Measurements from ENCODE around the gene AGO1.
"Not testable (repeated sequence)": the region's sequence is repeated elsewhere in the genome, so short reads cannot be mapped to it uniquely, and the experiment has no call there.

Gene AGO1

DNA sequence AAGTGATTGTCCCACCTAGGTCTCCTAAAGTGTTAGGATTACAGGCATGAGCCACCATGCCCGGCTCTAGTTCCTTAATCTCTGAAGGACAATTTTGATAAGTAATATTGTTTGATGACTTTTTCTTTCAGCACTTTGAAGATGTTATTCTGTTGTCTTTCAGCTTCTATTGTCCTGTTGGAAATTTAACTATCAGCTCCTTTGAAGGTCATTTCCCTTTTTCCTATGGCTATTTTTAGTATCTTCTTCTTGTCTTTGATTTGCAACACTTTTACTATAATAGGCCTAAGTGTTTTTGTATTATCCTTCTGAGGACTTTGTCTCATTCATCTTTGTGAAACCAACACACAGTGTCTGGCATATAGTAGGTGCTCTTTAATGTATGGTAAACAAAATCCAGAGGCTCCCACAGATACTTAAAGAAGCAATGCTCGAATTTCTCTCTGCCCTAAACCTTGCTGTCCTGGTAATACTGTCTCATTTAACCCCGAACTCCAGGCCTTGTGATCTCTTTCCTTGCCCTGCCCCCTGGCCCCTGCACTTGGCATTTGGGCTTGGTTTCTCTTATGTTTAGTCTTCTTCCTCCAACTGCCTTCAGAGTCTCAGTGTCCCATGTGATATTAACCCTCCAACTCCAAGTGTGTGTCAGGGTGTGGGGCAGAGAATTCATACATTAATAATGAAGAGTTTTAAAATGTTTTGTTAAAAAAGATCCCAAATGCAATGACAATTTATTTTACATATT, 19.0 kb upstream of the AGO1 start:
- Histone ChIP-seq H3F3A (ENCODE audit: control insufficient read depth, insufficient read depth) (no peaks in the 10 kb centered on the region), H3K4me3 (ENCODE audit: low read length) (no peak overlapping the region), H3K27me3 (ENCODE audit: control insufficient read depth, low read length) (no peaks in the 10 kb centered on the region), H4K20me1 (ENCODE audit: control insufficient read depth, insufficient read depth, low read depth, low read length) (no peaks in the 10 kb centered on the region), H3K79me2 (ENCODE audit: control insufficient read depth, low read length) (no peaks in the 10 kb centered on the region), H3K4me1 (ENCODE audit: control insufficient read depth, low read length) (peaks cover 8% of the 10 kb centered on the region), H3K9me3 (ENCODE audit: control insufficient read depth, insufficient read depth, low read length) (no peaks in the 10 kb centered on the region), H3K4me2 (ENCODE audit: low read length) (no peak overlapping the region), H3K27ac (ENCODE audit: low read depth, low read length) (no peak overlapping the region), H3K36me3 (ENCODE audit: control insufficient read depth, low read length) (no peaks in the 10 kb centered on the region), H3K9me2 (replicated peaks; ENCODE audit: control insufficient read depth, low read length) (no peaks in the 10 kb centered on the region)
- TF ChIP-seq, protein P1, sequence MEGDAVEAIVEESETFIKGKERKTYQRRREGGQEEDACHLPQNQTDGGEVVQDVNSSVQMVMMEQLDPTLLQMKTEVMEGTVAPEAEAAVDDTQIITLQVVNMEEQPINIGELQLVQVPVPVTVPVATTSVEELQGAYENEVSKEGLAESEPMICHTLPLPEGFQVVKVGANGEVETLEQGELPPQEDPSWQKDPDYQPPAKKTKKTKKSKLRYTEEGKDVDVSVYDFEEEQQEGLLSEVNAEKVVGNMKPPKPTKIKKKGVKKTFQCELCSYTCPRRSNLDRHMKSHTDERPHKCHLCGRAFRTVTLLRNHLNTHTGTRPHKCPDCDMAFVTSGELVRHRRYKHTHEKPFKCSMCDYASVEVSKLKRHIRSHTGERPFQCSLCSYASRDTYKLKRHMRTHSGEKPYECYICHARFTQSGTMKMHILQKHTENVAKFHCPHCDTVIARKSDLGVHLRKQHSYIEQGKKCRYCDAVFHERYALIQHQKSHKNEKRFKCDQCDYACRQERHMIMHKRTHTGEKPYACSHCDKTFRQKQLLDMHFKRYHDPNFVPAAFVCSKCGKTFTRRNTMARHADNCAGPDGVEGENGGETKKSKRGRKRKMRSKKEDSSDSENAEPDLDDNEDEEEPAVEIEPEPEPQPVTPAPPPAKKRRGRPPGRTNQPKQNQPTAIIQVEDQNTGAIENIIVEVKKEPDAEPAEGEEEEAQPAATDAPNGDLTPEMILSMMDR (IDR thresholded peaks at IDR 0.05; ENCODE audit: low read depth, low read length, poor library complexity, severe bottlenecking): no peak
- TF ChIP-seq EZH2phosphoT487 (IDR thresholded peaks at IDR 0.05; ENCODE audit: borderline replicate concordance, low read length): no peak

DNA sequence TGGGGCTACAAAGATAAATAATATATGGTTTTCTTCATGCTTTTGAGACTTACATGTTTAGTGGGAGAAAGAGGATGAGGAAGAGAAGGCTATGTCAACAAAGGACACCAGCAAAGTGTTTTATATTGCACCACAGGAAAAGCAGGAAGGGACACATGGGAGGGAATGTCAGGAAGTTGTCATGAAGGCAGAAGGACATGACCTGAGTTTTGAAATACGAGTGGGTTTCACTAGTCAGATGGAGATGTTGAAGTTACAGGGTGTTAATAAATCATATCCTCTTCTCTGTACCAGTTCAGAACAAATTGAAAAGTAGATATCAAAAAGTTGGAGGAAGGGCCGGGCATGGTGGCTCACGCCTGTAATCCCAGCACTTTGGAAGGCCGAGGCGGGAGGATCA, 18.2 kb upstream of the AGO1 start:
- Histone ChIP-seq H3K4me2 (ENCODE audit: low read length) (no peak overlapping the region), H4K20me1 (ENCODE audit: control insufficient read depth, insufficient read depth, low read depth, low read length) (no peaks in the 10 kb centered on the region), H3K9me3 (ENCODE audit: control insufficient read depth, insufficient read depth, low read length) (no peaks in the 10 kb centered on the region), H3K27ac (ENCODE audit: low read depth, low read length) (no peak overlapping the region), H3F3A (ENCODE audit: control insufficient read depth, insufficient read depth) (no peaks in the 10 kb centered on the region), H3K36me3 (ENCODE audit: control insufficient read depth, low read length) (no peaks in the 10 kb centered on the region), H3K79me2 (ENCODE audit: control insufficient read depth, low read length) (no peaks in the 10 kb centered on the region), H3K4me1 (ENCODE audit: control insufficient read depth, low read length) (peaks cover 8% of the 10 kb centered on the region), H3K9me2 (replicated peaks; ENCODE audit: control insufficient read depth, low read length) (no peaks in the 10 kb centered on the region), H3K27me3 (ENCODE audit: control insufficient read depth, low read length) (no peaks in the 10 kb centered on the region), H3K4me3 (ENCODE audit: low read length) (no peak overlapping the region)
- TF ChIP-seq, protein P1 (IDR thresholded peaks at IDR 0.05; ENCODE audit: low read depth, low read length, poor library complexity, severe bottlenecking): no peak
- TF ChIP-seq EZH2phosphoT487 (IDR thresholded peaks at IDR 0.05; ENCODE audit: borderline replicate concordance, low read length): no peak

DNA sequence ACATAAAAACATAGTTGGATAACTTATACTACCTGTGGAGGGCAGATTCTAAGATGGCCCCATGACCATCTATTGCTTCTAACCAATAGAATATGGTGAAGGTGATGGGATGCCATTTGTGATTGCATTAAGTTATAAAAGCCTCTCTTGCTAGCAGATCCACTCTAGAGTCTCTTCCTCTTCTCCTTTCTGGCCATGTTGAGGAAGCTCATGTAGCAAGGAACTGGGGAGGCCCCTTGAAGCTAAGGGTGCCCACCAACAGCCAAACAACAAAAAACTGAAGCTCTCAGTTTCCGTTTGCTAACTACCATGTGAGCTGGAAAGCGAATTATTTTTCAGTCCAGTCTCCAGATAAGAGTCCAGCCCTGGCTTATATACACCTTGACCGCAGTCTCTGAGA, 16.0 kb upstream of the AGO1 start:
- Histone ChIP-seq H3K4me1 (ENCODE audit: control insufficient read depth, low read length) (peaks cover 8% of the 10 kb centered on the region), H3F3A (ENCODE audit: control insufficient read depth, insufficient read depth) (no peaks in the 10 kb centered on the region), H3K9me2 (replicated peaks; ENCODE audit: control insufficient read depth, low read length) (no peaks in the 10 kb centered on the region), H3K79me2 (ENCODE audit: control insufficient read depth, low read length) (no peaks in the 10 kb centered on the region), H3K4me2 (ENCODE audit: low read length) (no peak overlapping the region), H3K27ac (ENCODE audit: low read depth, low read length) (no peak overlapping the region), H3K36me3 (ENCODE audit: control insufficient read depth, low read length) (no peaks in the 10 kb centered on the region), H4K20me1 (ENCODE audit: control insufficient read depth, insufficient read depth, low read depth, low read length) (no peaks in the 10 kb centered on the region), H3K4me3 (ENCODE audit: low read length) (no peak overlapping the region), H3K27me3 (ENCODE audit: control insufficient read depth, low read length) (no peaks in the 10 kb centered on the region), H3K9me3 (ENCODE audit: control insufficient read depth, insufficient read depth, low read length) (no peaks in the 10 kb centered on the region)
- TF ChIP-seq EZH2phosphoT487 (IDR thresholded peaks at IDR 0.05; ENCODE audit: borderline replicate concordance, low read length): no peak
- TF ChIP-seq, protein P1 (IDR thresholded peaks at IDR 0.05; ENCODE audit: low read depth, low read length, poor library complexity, severe bottlenecking): no peak

DNA sequence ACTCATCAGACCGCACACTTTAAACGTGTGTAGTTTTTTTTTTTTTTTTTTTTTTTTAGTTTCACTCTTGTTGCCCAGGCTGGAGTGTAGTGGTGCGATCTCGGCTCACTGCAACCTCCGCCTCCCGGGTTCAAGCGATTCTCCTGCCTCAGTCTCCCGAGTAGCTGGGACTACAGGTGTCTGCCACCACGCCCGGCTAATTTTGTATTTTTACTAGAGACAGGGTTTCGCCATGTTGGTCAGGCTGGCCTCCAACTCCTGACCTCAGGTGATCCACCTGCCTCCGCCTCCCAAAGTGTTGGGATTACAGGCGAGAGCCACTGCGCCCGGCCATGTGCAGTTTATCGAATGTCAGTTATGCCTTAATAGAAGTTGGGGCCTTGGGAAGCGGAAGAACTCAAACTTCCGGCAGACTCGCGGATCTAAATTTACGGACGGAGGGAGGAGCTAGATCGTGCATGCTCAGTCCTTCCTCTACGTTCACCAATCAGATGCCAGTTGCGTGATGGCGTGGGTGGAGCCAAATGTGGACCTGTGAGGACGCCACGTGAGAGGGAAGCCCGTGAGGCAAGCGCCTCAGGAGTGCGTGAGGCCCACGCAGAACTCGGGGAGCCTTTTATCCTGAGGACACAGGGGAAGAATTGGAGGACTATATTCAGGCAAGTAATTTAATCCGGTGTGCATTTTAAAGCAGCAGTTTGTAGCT, 13.6 kb upstream of the AGO1 start:
- H3K27me3 ChIP-seq (ENCODE audit: control insufficient read depth, low read length); H3K9me3 ChIP-seq (ENCODE audit: control insufficient read depth, insufficient read depth, low read length); H3K79me2 ChIP-seq (ENCODE audit: control insufficient read depth, low read length); H3F3A ChIP-seq (ENCODE audit: control insufficient read depth, insufficient read depth); H3K4me1 ChIP-seq (ENCODE audit: control insufficient read depth, low read length); H3K9me2 ChIP-seq (replicated peaks; ENCODE audit: control insufficient read depth, low read length); H4K20me1 ChIP-seq (ENCODE audit: control insufficient read depth, insufficient read depth, low read depth, low read length); H3K4me3 ChIP-seq (ENCODE audit: low read length); H3K36me3 ChIP-seq (ENCODE audit: control insufficient read depth, low read length); H3K4me2 ChIP-seq (ENCODE audit: low read length); H3K27ac ChIP-seq (ENCODE audit: low read depth, low read length): not testable (repeated sequence)
